HEK293 (cell line): ENCODE results near the gene ISX.
"Not testable (repeated sequence)": the region's sequence is repeated elsewhere in the genome, so short reads cannot be mapped to it uniquely, and the experiment has no call there.

Experiments
- CTCF ChIA-PET: fragments of 350-600 bp; formaldehyde crosslinking; extraction: SDS; loops from one replicate; lab custom pipeline; 2021; ENCODE audit warnings: antibody characterized with exemption; lab: Yijun Ruan, JAX
- POLR2A ChIA-PET: fragments of 300-600 bp; formaldehyde crosslinking; extraction: SDS; loops from one replicate; lab custom pipeline; 2020; ENCODE audit warnings: antibody characterized with exemption, inconsistent platforms; lab: Yijun Ruan, JAX
- H3K27ac ChIP-seq: fragments of 200-500 bp; sonication (Bioruptor generic); 2 replicates; pipeline ENCODE4 v1.5.1; 2014; ENCODE audit warnings: low read depth, low read length, control low read depth, inconsistent platforms; ENCODE audit errors: extremely low read depth
- H3K36me3 ChIP-seq, 2 experiments: fragments of 200-500 bp in 1 of 2; sonication (Bioruptor generic) in 1 of 2; 1 replicate in 1 of 2; 2 replicates in 1 of 2; pipeline ENCODE4 v1.5.1; 2014 to 2017; ENCODE audit warnings: inconsistent platforms in 2 of 2, low read length in 2 of 2; ENCODE audit not compliant: control insufficient read depth in 2 of 2, insufficient read depth in 1 of 2
- H3K4me1 ChIP-seq: fragments of 200-500 bp; sonication (Bioruptor generic); 2 replicates; pipeline ENCODE4 v1.5.1; 2014; ENCODE audit warnings: mild to moderate bottlenecking, low read length, inconsistent platforms; ENCODE audit not compliant: control insufficient read depth, insufficient read depth
- H3K4me3 ChIP-seq: 2 replicates; pipeline ENCODE4 v1.5.1; 2011; ENCODE audit warnings: low read depth, mild to moderate bottlenecking, control low read depth, low read length, moderate library complexity
- H3K9me3 ChIP-seq: fragments of 200-500 bp; sonication (Bioruptor generic); 2 replicates; pipeline ENCODE4 v1.5.1; 2014; ENCODE audit warnings: low read depth, low read length, inconsistent platforms; ENCODE audit not compliant: control insufficient read depth, insufficient read depth
- CTCF ChIP-seq: fragments of 450-650 bp; formaldehyde crosslinking; IDR thresholded peaks from 2 replicates; pipeline ENCODE4 v1.5.1; 2016; ENCODE audit warnings: missing biosample characterization, missing genetic modification characterization
- KLF1 ChIP-seq: fragments of 450-650 bp; formaldehyde crosslinking; IDR thresholded peaks from 2 replicates; pipeline ENCODE4 v1.5.1; 2016; ENCODE audit warnings: missing biosample characterization, missing genetic modification characterization
- KLF8 ChIP-seq: fragments of 450-650 bp; formaldehyde crosslinking; IDR thresholded peaks from 2 replicates; pipeline ENCODE4 v1.5.1; 2016; ENCODE audit warnings: missing biosample characterization, missing genetic modification characterization
- TCF7L2 ChIP-seq: IDR thresholded peaks from 2 replicates; pipeline ENCODE4 v1.6.1; 2011; ENCODE audit warnings: low read depth, mild to moderate bottlenecking, inconsistent platforms, low read length, moderate library complexity, borderline replicate concordance
- TRIM28 ChIP-seq: IDR thresholded peaks from 2 replicates; pipeline ENCODE4 v1.6.1; 2011; ENCODE audit warnings: low read length, control low read depth, borderline replicate concordance
- ZNF2 ChIP-seq: fragments of 450-650 bp; formaldehyde crosslinking; IDR thresholded peaks from 2 replicates; pipeline ENCODE4 v1.5.1; 2016; ENCODE audit warnings: missing biosample characterization, missing genetic modification characterization
- ZNF223 ChIP-seq: fragments of 450-650 bp; formaldehyde crosslinking; IDR thresholded peaks from 2 replicates; pipeline ENCODE4 v1.5.1; 2016; ENCODE audit warnings: missing biosample characterization, missing genetic modification characterization
- ZNF529 ChIP-seq: fragments of 450-650 bp; formaldehyde crosslinking; IDR thresholded peaks from 2 replicates; pipeline ENCODE4 v1.5.1; 2017; ENCODE audit warnings: missing genetic modification characterization, missing biosample characterization; ENCODE audit not compliant: insufficient replicate concordance
- ZNF654 ChIP-seq: fragments of 450-650 bp; formaldehyde crosslinking; IDR thresholded peaks from 2 replicates; pipeline ENCODE4 v1.5.1; 2016; ENCODE audit warnings: low read depth, missing biosample characterization, missing genetic modification characterization
- ZNF76 ChIP-seq: fragments of 450-650 bp; formaldehyde crosslinking; IDR thresholded peaks from 2 replicates; pipeline ENCODE4; 2016; ENCODE audit warnings: low read depth, missing biosample characterization, missing genetic modification characterization, borderline replicate concordance
- ZNF792 ChIP-seq: fragments of 450-650 bp; formaldehyde crosslinking; IDR thresholded peaks from 2 replicates; pipeline ENCODE4 v1.5.1; 2016; ENCODE audit warnings: missing biosample characterization, missing genetic modification characterization
- ZSCAN23 ChIP-seq: fragments of 450-650 bp; formaldehyde crosslinking; IDR thresholded peaks from 2 replicates; pipeline ENCODE4 v1.5.1; 2016; ENCODE audit warnings: missing biosample characterization, missing genetic modification characterization
- ZSCAN4 ChIP-seq: fragments of 450-650 bp; formaldehyde crosslinking; IDR thresholded peaks from 2 replicates; pipeline ENCODE4 v1.5.1; 2017; ENCODE audit warnings: missing biosample characterization, missing genetic modification characterization

ISX gene

GRCh38 chr22:35020517-35020916 lies 45.4 kb upstream of the ISX start:
- no peak for TF ChIP-seq KLF8 (tag by site-specific recombination)
- Histone ChIP-seq H3K4me3 (no peak overlapping the region), H3K4me1 (no peaks in the 10 kb centered on the region), H3K36me3 (no peaks in the 10 kb centered on the region), H3K9me3 (no peaks in the 10 kb centered on the region), H3K27ac (no peak overlapping the region)
- CTCF ChIA-PET = interaction anchor here (0.6 kb wide), 2 partner anchors 19 to 1097 kb away, joined by 3 to 4 read pairs; no protein-coding TSS in a partner anchor
- POLR2A ChIA-PET = no interaction called here

GRCh38 chr22:35021161-35021560 lies 44.8 kb upstream of the ISX start:
- Histone ChIP-seq H3K9me3 (no peaks in the 10 kb centered on the region), H3K4me3 (no peak overlapping the region), H3K27ac (no peak overlapping the region), H3K4me1 (no peaks in the 10 kb centered on the region), H3K36me3 (no peaks in the 10 kb centered on the region)
- POLR2A ChIA-PET = no interaction called here
- peak; percentile 73 for TF ChIP-seq KLF1 (tag by site-specific recombination)
- no peak for TF ChIP-seq ZSCAN4 (tag by site-specific recombination)
- TF ChIP-seq, all 188 proteins: peak for 1
- CTCF ChIA-PET = interaction anchor here (0.6 kb wide), 2 partner anchors 18 to 1098 kb away, joined by 3 to 4 read pairs; no protein-coding TSS in a partner anchor

GRCh38 chr22:35022291-35022690 lies 43.7 kb upstream of the ISX start:
- H3K4me1 ChIP-seq = no peaks in the 10 kb centered on the region
- TF ChIP-seq TRIM28 (no peak), ZNF792 (no peak), ZSCAN23 (tag by site-specific recombination) (no peak)
- CTCF ChIA-PET = interaction anchor here (0.6 to 1.5 kb wide), 4 partner anchors 16 to 607 kb away, joined by 3 to 4 read pairs (median 3); no protein-coding TSS in a partner anchor
- POLR2A ChIA-PET = no interaction called here
- H3K36me3 ChIP-seq = no peaks in the 10 kb centered on the region
- no peak overlapping the region for H3K4me3 ChIP-seq
- H3K9me3 ChIP-seq = no peaks in the 10 kb centered on the region
- no peak overlapping the region for H3K27ac ChIP-seq

GRCh38 chr22:35023692-35024363 lies 42.1 kb upstream of the ISX start:
- Histone ChIP-seq H3K9me3 (no peaks in the 10 kb centered on the region), H3K4me3 (no peak overlapping the region), H3K4me1 (no peaks in the 10 kb centered on the region), H3K36me3 (no peaks in the 10 kb centered on the region), H3K27ac (no peak overlapping the region)
- ChIA-PET CTCF (interaction anchor here (0.6 to 2.1 kb wide), 28 partner anchors 9 to 970 kb away, joined by 3 to 11 read pairs (median 4); no protein-coding TSS in a partner anchor), POLR2A (no interaction called here)
- TF ChIP-seq ZNF2 (tag by site-specific recombination) = 0 out of 2 replicates have a peak, but pooled peaks have one; percentile 69
- no peak for TF ChIP-seq ZNF529
- TF ChIP-seq CTCF (tag by site-specific recombination) = peak; percentile 60
- TF ChIP-seq ZNF654 (tag by site-specific recombination) = peak; percentile 64

- H3K36me3 ChIP-seq = no peaks in the 10 kb centered on the region
- TF ChIP-seq ZNF76 (no peak), TCF7L2 (no peak), ZNF223 (tag by site-specific recombination) (peak; percentile 38; the same call in 1 of the 2 replicates)
- no peaks in the 10 kb centered on the region for H3K4me1 ChIP-seq
- ChIA-PET CTCF (interaction anchor here (0.7 to 2.1 kb wide), 27 partner anchors 10 to 970 kb away, joined by 3 to 11 read pairs (median 3); no protein-coding TSS in a partner anchor), POLR2A (no interaction called here)
- no peak overlapping the region for H3K27ac ChIP-seq
- H3K4me3 ChIP-seq = no peak overlapping the region
- no peaks in the 10 kb centered on the region for H3K9me3 ChIP-seq
Observed at GRCh38 chr22:35024364-35024692, 41.6 kb upstream of the ISX start.

- H3K27ac ChIP-seq, H3K9me3 ChIP-seq, H3K4me3 ChIP-seq, H3K36me3 ChIP-seq, POLR2A ChIA-PET, H3K4me1 ChIP-seq, CTCF ChIA-PET: not testable (repeated sequence)
Observed at GRCh38 chr22:35030112-35030511, 35.8 kb upstream of the ISX start.
